MM.1S (cell line): ENCODE data around the gene CD79A.

Experiments
- DNase-seq: peaks from one replicate; pipeline ENCODE4 v3.0.0-alpha.2; 2015
- H2AFZ ChIP-seq: fragments of 300-600 bp; sonication (generic); 2 replicates; pipeline ENCODE4 v1.6.0; 2016; ENCODE audit warnings: antibody characterized with exemption, low read length
- H3F3A ChIP-seq: fragments of 300-600 bp; sonication (generic); 2 replicates; pipeline ENCODE4 v1.6.1; 2016; ENCODE audit warnings: mild to moderate bottlenecking, antibody characterized with exemption, low read length, moderate library complexity, mixed read lengths; ENCODE audit not compliant: insufficient read depth
- H3K27ac ChIP-seq: fragments of 300-600 bp; sonication (generic); 2 replicates; pipeline ENCODE4 v1.5.1; 2016; ENCODE audit warnings: mild to moderate bottlenecking, low read length
- H3K27me3 ChIP-seq: fragments of 300-600 bp; sonication (generic); replicated peaks from 2 replicates; pipeline ENCODE4 v1.6.0; 2016; ENCODE audit warnings: low read length; ENCODE audit not compliant: insufficient read depth
- H3K36me3 ChIP-seq: fragments of 300-600 bp; sonication (generic); replicated peaks from 2 replicates; pipeline ENCODE4 v1.6.1; 2016; ENCODE audit warnings: mild to moderate bottlenecking, low read length, mixed read lengths; ENCODE audit not compliant: insufficient read depth
- H3K4me1 ChIP-seq: fragments of 300-600 bp; sonication (generic); 2 replicates; pipeline ENCODE4 v1.6.1; 2016; ENCODE audit warnings: low read length, mixed read lengths
- H3K4me2 ChIP-seq: fragments of 300-600 bp; sonication (generic); 2 replicates; pipeline ENCODE4 v1.6.0; 2016; ENCODE audit warnings: low read depth, low read length
- H3K4me3 ChIP-seq: fragments of 300-600 bp; sonication (generic); 2 replicates; pipeline ENCODE4 v1.5.1; 2016; ENCODE audit warnings: low read length, mixed read lengths
- H3K79me2 ChIP-seq: fragments of 300-600 bp; sonication (generic); 2 replicates; pipeline ENCODE4 v1.6.1; 2016; ENCODE audit warnings: mixed run types, low read length, mixed read lengths
- H3K9ac ChIP-seq: fragments of 300-600 bp; sonication (generic); 2 replicates; pipeline ENCODE4 v1.6.1; 2016; ENCODE audit warnings: low read length, mixed read lengths
- H3K9me2 ChIP-seq: fragments of 300-600 bp; sonication (generic); replicated peaks from 2 replicates; pipeline ENCODE4 v1.6.1; 2016; ENCODE audit warnings: mild to moderate bottlenecking, low read length, mixed read lengths; ENCODE audit not compliant: insufficient read depth
- H3K9me3 ChIP-seq: fragments of 300-600 bp; sonication (generic); replicated peaks from 2 replicates; pipeline ENCODE4 v1.6.1; 2016; ENCODE audit warnings: mild to moderate bottlenecking, low read length, mixed read lengths; ENCODE audit not compliant: insufficient read depth
- H4K20me1 ChIP-seq: fragments of 300-600 bp; sonication (generic); 2 replicates; pipeline ENCODE4 v1.6.1; 2016; ENCODE audit warnings: mild to moderate bottlenecking, low read length, moderate library complexity, mixed read lengths; ENCODE audit not compliant: insufficient read depth
- CTCF ChIP-seq: fragments of 300-600 bp; sonication (generic); IDR thresholded peaks from 2 replicates; pipeline ENCODE4 v1.5.1; 2016; ENCODE audit warnings: antibody characterized with exemption, low read length, mixed read lengths
- EZH2 ChIP-seq: fragments of 300-600 bp; sonication (generic); optimal IDR thresholded peaks from 2 replicates; pipeline ENCODE3; 2017; ENCODE audit warnings: low read depth, mild to moderate bottlenecking, antibody characterized with exemption, low read length, mixed read lengths
- EZH2phosphoT487 ChIP-seq: fragments of 300-600 bp; sonication (generic); IDR thresholded peaks from 2 replicates; pipeline ENCODE4 v1.6.1; 2018; ENCODE audit warnings: antibody characterized with exemption, low read length

The CD79A gene

GRCh38 chr19:41910992-41911888 is 34.2 kb downstream of the CD79A start:
- Histone ChIP-seq H3K79me2 (no peaks in the 10 kb centered on the region), H3K9me2 (no peaks in the 10 kb centered on the region), H3K27me3 (peaks cover 53% of the 10 kb centered on the region), H3K27ac (no peak overlapping the region), H3F3A (no peaks in the 10 kb centered on the region), H3K9ac (no peak overlapping the region), H4K20me1 (no peaks in the 10 kb centered on the region), H2AFZ (no peak overlapping the region), H3K4me1 (no peaks in the 10 kb centered on the region), H3K9me3 (no peaks in the 10 kb centered on the region), H3K4me3 (no peak overlapping the region), H3K36me3 (no peaks in the 10 kb centered on the region), H3K4me2 (no peak overlapping the region)
- DNase-seq: no peak
- TF ChIP-seq EZH2phosphoT487 (no peak), CTCF (no peak), EZH2 (no peak)

- Histone ChIP-seq H3K79me2 (no peaks in the 10 kb centered on the region), H3K9ac (no peak overlapping the region), H3F3A (no peaks in the 10 kb centered on the region), H3K27ac (no peak overlapping the region), H3K4me1 (no peaks in the 10 kb centered on the region), H2AFZ (no peak overlapping the region), H3K27me3 (peaks cover 62% of the 10 kb centered on the region), H3K9me2 (no peaks in the 10 kb centered on the region), H3K4me3 (no peak overlapping the region), H4K20me1 (no peaks in the 10 kb centered on the region), H3K36me3 (no peaks in the 10 kb centered on the region), H3K4me2 (no peak overlapping the region), H3K9me3 (no peaks in the 10 kb centered on the region)
- no peak for DNase-seq
- TF ChIP-seq EZH2phosphoT487: 0 out of 2 replicates have a peak, but pooled peaks have one; percentile 69
- peak; percentile 80 for TF ChIP-seq EZH2
- no peak for TF ChIP-seq CTCF
Observed at GRCh38 chr19:41911889-41912731, 35.0 kb downstream of the CD79A start.

GRCh38 chr19:41912899-41913537 is 35.9 kb downstream of the CD79A start:
- no peak overlapping the region for H3K4me3 ChIP-seq
- TF ChIP-seq CTCF (no peak), EZH2phosphoT487 (no peak), EZH2 (no peak)
- H3K36me3 ChIP-seq: no peaks in the 10 kb centered on the region
- H3K4me2 ChIP-seq: no peak overlapping the region
- DNase-seq: no peak
- no peak overlapping the region for H2AFZ ChIP-seq
- no peaks in the 10 kb centered on the region for H4K20me1 ChIP-seq
- H3K4me1 ChIP-seq: no peaks in the 10 kb centered on the region
- no peaks in the 10 kb centered on the region for H3K9me2 ChIP-seq
- H3F3A ChIP-seq: no peaks in the 10 kb centered on the region
- H3K9ac ChIP-seq: no peak overlapping the region
- no peaks in the 10 kb centered on the region for H3K9me3 ChIP-seq
- H3K27ac ChIP-seq: no peak overlapping the region
- H3K27me3 ChIP-seq: peaks cover 64% of the 10 kb centered on the region
- H3K79me2 ChIP-seq: no peaks in the 10 kb centered on the region
